Osteoblast (primary cell): ENCODE data around the gene PERM1. TPM values are rescaled to one million over a fixed set of nuclear protein-coding genes. Genes with fewer than 3 reads are reported as not detected.

Source experiments
- DNase-seq: peaks from one replicate; pipeline ENCODE4 v3.0.0; 2011; ENCODE audit warnings: low spot score, mixed read lengths; ENCODE audit not compliant: insufficient read length; ENCODE audit errors: missing footprints
- H2AFZ ChIP-seq: 2 replicates; pipeline ENCODE4 v1.6.0; 2011; ENCODE audit warnings: mild to moderate bottlenecking, low read length
- H3K27ac ChIP-seq: 2 replicates; pipeline ENCODE4 v1.5.1; 2011; ENCODE audit warnings: mild to moderate bottlenecking, low read depth, low read length, moderate library complexity
- H3K27me3 ChIP-seq: 2 replicates; pipeline ENCODE4 v1.6.0; 2012; ENCODE audit warnings: mild to moderate bottlenecking, control low read depth, inconsistent platforms, low read length, moderate library complexity; ENCODE audit not compliant: insufficient read depth
- H3K36me3 ChIP-seq: 2 replicates; pipeline ENCODE4 v1.5.1; 2011; ENCODE audit warnings: mild to moderate bottlenecking, low read length, control low read depth, moderate library complexity; ENCODE audit not compliant: insufficient read depth
- H3K4me1 ChIP-seq: 2 replicates; pipeline ENCODE4 v1.5.1; 2011; ENCODE audit warnings: mild to moderate bottlenecking, low read length, control low read depth, moderate library complexity; ENCODE audit not compliant: insufficient read depth
- H3K4me2 ChIP-seq: 2 replicates; pipeline ENCODE4 v1.6.0; 2011; ENCODE audit warnings: mild to moderate bottlenecking, low read length; ENCODE audit not compliant: insufficient read depth
- H3K4me3 ChIP-seq: fragments of 200-600 bp; sonication (generic); 3 replicates; pipeline ENCODE4 v1.5.1; 2012; ENCODE audit warnings: mild to moderate bottlenecking, low read length, inconsistent platforms; ENCODE audit not compliant: insufficient read depth
- H3K79me2 ChIP-seq: 2 replicates; pipeline ENCODE4 v1.6.0; 2012; ENCODE audit warnings: mild to moderate bottlenecking, low read length, control low read depth, inconsistent platforms; ENCODE audit not compliant: insufficient read depth
- H3K9me3 ChIP-seq: 2 replicates; pipeline ENCODE4 v1.5.1; 2011; ENCODE audit warnings: low read depth, low read length, control low read depth
- H4K20me1 ChIP-seq: 2 replicates; pipeline ENCODE4 v1.6.0; 2012; ENCODE audit warnings: mild to moderate bottlenecking, low read length, control low read depth; ENCODE audit not compliant: insufficient read depth
- total RNA-seq: library from RNA; depleted of rRNA; stranded (reverse); fragments of >200 nt; gene quantifications from 2 replicates; pipeline ENCODE4 v1.2.3, GENCODE V29; 2012
- TF ChIP-seq, protein P1 (sequence below): IDR thresholded peaks from 2 replicates; pipeline ENCODE4 v1.5.1; 2011; ENCODE audit warnings: mild to moderate bottlenecking, low read depth, low read length, moderate library complexity; ENCODE audit errors: extremely low read depth

Gene PERM1
- total RNA-seq, 1 donor = not detected

DNA sequence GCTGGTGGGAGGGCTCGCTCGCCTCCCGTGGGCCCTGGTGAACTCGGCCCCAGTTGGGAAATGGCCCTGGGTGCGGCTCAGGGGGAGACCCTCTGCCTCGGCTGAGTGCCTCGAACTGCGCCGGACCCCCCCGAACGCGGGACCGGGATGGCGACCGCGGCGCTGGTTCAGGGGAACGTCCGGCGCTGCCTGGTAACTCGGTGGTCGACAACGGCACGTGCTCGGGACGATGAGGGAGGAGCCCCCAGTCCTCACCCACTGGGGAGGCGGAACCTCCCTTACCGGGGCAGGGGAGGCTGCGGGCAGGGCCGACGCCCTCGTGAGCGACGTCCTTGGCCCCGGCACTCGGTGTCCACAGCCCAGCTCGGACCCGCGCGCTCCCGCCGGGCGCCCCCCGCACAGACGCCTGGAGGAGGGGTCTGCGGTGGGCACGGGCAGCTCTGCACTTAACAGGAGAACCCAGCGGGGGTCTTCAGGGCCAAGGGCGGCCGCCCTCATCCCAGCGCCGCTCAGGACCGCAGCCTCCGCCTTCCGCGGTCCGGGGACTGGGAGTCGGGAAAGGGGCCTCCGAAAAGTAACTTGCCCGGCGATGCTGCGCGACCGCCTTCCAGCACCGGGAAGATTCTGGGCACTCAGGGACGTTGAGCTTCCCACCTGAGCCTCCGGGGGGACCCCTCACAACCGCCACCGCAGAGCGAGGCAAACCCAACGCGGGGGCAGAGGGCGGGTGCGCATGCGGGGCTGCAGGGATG lies 16.3 kb upstream of the PERM1 start:
- no peaks in the 10 kb centered on the region for H3K9me3 ChIP-seq
- peak; percentile 80 for DNase-seq
- H2AFZ ChIP-seq = no peak overlapping the region
- no peak overlapping the region for H3K27ac ChIP-seq
- no peaks in the 10 kb centered on the region for H3K79me2 ChIP-seq
- peaks cover 48% of the 10 kb centered on the region for H3K27me3 ChIP-seq
- no peaks in the 10 kb centered on the region for H3K36me3 ChIP-seq
- H3K4me3 ChIP-seq = no peak overlapping the region
- H3K4me2 ChIP-seq = no peak overlapping the region
- H4K20me1 ChIP-seq = no peaks in the 10 kb centered on the region
- TF ChIP-seq, protein P1, sequence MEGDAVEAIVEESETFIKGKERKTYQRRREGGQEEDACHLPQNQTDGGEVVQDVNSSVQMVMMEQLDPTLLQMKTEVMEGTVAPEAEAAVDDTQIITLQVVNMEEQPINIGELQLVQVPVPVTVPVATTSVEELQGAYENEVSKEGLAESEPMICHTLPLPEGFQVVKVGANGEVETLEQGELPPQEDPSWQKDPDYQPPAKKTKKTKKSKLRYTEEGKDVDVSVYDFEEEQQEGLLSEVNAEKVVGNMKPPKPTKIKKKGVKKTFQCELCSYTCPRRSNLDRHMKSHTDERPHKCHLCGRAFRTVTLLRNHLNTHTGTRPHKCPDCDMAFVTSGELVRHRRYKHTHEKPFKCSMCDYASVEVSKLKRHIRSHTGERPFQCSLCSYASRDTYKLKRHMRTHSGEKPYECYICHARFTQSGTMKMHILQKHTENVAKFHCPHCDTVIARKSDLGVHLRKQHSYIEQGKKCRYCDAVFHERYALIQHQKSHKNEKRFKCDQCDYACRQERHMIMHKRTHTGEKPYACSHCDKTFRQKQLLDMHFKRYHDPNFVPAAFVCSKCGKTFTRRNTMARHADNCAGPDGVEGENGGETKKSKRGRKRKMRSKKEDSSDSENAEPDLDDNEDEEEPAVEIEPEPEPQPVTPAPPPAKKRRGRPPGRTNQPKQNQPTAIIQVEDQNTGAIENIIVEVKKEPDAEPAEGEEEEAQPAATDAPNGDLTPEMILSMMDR = no peak
- H3K4me1 ChIP-seq = peaks cover 4% of the 10 kb centered on the region

DNA sequence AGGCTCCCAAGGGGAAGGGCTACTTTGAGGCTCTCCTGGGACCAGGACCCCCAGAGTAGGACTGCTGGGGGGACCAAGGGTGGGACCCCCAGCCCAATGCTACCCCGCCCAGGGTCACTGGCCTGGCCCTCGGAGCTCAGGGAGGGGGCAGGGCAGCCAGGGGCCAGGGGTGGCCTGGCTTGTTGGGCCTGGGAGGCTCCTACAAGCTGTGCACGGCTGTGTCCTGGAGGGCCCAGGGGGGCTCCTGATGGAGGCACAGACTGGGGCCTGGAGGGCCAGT lies 15.8 kb upstream of the PERM1 start:
- no peaks in the 10 kb centered on the region for H3K9me3 ChIP-seq
- no peaks in the 10 kb centered on the region for H3K79me2 ChIP-seq
- no peak overlapping the region for H3K4me2 ChIP-seq
- H2AFZ ChIP-seq = no peak overlapping the region
- H3K36me3 ChIP-seq = no peaks in the 10 kb centered on the region
- no peaks in the 10 kb centered on the region for H4K20me1 ChIP-seq
- no peak overlapping the region for H3K4me3 ChIP-seq
- TF ChIP-seq, protein P1 = no peak
- peaks cover 4% of the 10 kb centered on the region for H3K4me1 ChIP-seq
- peaks cover 48% of the 10 kb centered on the region for H3K27me3 ChIP-seq
- DNase-seq = no peak
- no peak overlapping the region for H3K27ac ChIP-seq

- TF ChIP-seq, protein P1 = no peak
- no peak overlapping the region for H2AFZ ChIP-seq
- H3K9me3 ChIP-seq = no peaks in the 10 kb centered on the region
- peaks cover 46% of the 10 kb centered on the region for H3K27me3 ChIP-seq
- H3K79me2 ChIP-seq = no peaks in the 10 kb centered on the region
- peak; percentile 83 for DNase-seq
- no peaks in the 10 kb centered on the region for H4K20me1 ChIP-seq
- H3K36me3 ChIP-seq = no peaks in the 10 kb centered on the region
- H3K4me2 ChIP-seq = no peak overlapping the region
- no peak overlapping the region for H3K4me3 ChIP-seq
- H3K27ac ChIP-seq = no peak overlapping the region
- peaks cover 4% of the 10 kb centered on the region for H3K4me1 ChIP-seq
Observed at GRCh38 chr1:996851-997712, 15.2 kb upstream of the PERM1 start.
